Subcutaneous adipose tissue (tissue), 4 donors: ENCODE results near the gene KATNB1. TPM values are rescaled to one million over a fixed set of nuclear protein-coding genes. Genes with fewer than 3 reads are reported as not detected.

Experiments used
- total RNA-seq, 4 donors: library from RNA; depleted of rRNA; stranded (reverse); fragments of >200 nt; gene quantifications; one replicate each; pipeline ENCODE4 v1.1.0, GENCODE V29; 2016
- TF ChIP-seq, protein P1 (sequence below): fragments of 450-650 bp; IDR thresholded peaks from one replicate; pipeline ENCODE4 v1.5.1; 2016; ENCODE audit warnings: low read depth, mild to moderate bottlenecking, control low read depth, antibody characterized with exemption, moderate library complexity

KATNB1 gene
- total RNA-seq, 4 donors from 2014 or later = 8.6 to 14.3 (median 10.7) TPM

DNA sequence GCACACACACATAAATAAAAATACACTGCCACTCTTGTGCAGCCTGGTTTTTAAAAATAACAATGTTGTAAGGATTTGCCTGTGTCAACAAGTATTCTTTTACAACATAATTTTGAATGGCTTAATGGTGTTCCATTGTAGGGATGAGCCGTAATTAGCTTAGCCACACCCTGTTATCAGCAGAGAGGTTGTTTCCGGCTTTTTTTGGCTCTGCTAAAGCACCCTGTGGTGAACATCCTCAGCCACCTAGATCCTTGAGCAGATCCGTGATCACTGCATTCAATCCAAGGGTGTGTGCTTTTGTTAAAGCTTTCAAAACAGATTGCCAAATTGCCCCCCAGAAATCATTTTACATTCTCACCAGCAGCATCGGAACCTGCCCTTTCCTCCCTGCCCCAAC lies 7.0 kb downstream of the KATNB1 start:
- TF ChIP-seq, protein P1, sequence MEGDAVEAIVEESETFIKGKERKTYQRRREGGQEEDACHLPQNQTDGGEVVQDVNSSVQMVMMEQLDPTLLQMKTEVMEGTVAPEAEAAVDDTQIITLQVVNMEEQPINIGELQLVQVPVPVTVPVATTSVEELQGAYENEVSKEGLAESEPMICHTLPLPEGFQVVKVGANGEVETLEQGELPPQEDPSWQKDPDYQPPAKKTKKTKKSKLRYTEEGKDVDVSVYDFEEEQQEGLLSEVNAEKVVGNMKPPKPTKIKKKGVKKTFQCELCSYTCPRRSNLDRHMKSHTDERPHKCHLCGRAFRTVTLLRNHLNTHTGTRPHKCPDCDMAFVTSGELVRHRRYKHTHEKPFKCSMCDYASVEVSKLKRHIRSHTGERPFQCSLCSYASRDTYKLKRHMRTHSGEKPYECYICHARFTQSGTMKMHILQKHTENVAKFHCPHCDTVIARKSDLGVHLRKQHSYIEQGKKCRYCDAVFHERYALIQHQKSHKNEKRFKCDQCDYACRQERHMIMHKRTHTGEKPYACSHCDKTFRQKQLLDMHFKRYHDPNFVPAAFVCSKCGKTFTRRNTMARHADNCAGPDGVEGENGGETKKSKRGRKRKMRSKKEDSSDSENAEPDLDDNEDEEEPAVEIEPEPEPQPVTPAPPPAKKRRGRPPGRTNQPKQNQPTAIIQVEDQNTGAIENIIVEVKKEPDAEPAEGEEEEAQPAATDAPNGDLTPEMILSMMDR = no peak

DNA sequence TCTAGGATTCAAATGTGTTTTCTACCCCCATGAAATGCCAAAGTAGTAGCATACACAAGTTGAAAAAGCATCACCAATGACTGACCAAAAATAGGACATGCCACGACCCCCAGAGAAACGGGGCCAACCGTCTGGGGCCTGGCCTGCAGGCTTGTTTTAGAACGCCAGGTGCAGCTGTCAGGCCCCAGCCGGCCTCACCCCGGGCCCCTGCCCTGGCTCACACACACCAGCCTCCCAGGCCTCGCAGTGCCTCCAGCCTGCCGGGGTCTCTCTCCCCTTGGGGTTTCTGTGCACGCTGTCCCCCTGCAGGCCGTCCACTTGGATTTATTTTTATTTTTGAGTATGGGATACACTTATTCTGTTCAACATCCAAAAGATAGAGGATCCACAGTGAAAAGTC lies 7.9 kb downstream of the KATNB1 start:
- TF ChIP-seq, protein P1 = no peak

DNA sequence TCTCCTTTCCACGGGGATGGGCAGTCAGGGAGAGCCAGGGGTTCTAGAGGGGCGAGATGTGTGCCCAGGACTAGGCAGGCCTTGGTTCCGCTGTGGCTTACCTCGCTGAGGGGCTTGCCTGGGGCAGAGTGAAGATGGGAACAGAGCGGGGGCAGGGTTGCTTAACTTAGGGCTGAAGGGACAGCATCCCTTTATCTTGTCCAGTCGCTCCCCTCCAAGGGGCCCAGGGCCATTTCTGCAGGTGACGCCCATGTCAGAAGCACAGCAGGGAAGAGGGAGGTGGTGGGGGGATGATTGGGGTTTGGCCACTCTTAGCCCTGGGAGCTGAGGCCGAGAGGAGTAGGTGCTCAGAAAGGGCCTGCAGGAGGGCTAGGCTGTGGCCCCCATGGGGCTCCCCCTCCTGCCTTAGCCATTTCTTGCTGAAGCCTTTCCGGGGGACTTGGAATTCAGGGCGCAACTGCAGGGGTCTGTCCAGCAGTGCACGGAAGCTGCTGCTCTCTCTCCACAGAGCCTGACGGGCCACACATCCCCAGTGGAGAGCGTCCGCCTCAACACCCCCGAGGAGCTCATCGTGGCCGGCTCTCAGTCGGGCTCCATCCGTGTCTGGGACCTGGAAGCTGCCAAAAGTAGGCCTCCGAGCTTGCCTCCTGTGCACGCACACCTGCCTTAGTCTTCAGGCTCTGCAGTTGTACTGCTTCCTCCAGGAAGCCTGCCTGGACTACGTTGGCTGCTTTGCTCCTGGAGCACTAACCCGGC lies 8.5 kb downstream of the KATNB1 start:
- TF ChIP-seq, protein P1 = no peak

DNA sequence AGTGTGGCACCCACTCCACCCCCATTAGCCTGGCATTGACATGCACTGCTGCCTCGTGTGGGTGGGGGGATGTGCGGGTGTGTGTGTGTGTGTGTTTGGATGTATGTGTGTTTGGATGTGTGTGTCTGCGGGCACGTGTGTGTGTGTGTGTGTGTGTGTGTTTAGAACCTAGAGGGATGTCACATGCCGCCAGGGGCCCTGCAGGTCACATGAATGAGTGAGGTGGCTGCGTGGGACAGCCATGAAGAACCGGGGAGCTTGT lies 9.0 kb downstream of the KATNB1 start:
- TF ChIP-seq, protein P1 = no peak

DNA sequence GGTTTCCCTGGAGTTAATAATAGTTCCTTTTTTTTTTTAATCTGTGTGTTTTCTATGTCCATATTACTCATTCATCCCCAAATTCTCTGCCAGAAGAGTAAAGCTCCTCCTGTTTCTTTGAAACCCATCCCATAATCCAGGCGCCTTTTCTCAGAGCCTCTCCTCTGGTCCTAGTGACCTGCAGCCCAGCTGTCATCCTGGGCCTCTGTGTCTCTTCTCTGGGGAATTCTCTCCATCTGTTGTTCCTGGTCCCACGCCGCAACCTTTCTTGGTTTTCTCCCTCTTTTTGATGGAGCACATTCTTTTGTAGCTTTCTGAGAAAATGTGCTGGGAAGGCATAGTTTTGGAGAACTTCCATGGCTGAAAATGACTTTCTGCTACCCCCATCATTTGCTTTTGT lies 10.2 kb downstream of the KATNB1 start:
- TF ChIP-seq, protein P1 = no peak

DNA sequence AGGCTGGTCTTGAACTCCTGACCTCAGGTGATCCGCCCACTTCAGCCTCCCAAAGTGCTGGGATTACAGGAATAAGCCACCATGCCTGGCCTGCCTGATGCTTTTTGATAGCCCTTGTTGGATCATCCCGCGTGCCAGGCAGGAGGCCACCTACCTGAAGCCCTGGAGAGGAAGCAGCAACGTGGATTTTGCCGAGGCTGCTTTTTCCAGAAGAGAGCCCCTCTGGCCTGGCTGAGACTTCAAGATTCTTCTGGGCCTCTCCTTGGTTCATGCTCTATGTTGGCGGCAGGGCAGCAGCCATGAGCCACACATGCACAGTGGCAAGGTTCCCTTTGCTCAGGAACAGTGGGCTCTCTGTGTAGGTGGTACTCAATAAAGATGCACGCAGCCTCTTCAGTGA lies 11.5 kb downstream of the KATNB1 start:
- TF ChIP-seq, protein P1 = no peak

DNA sequence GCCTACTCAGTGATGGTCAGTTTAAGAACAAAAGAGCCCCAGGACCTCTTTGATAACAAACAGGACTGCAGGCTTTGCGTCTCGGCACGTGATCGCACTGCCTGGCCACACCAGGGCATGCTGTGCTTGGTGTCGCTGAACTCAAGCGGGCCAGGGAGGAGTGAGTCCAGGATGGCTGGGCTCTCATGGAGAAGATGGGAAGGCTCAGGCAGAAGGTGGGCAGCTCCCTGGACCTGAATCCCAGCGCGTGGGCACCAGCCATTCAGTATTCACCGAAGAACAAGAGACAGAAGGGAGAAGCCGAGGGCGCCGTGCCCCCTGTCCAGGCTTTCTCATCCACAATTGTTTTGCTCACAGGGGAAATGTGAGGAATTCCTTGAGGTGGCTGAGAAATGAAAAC lies 11.9 kb downstream of the KATNB1 start:
- TF ChIP-seq, protein P1 = no peak
